Measurements from ENCODE around the gene NIT1. TPM values are rescaled to one million over a fixed set of nuclear protein-coding genes. Genes with fewer than 3 reads are reported as not detected.
A peak's percentile ranks its signal among the peaks of the same experiment; 100 is the strongest.
"Not testable (repeated sequence)": the region's sequence is repeated elsewhere in the genome, so short reads cannot be mapped to it uniquely, and the experiment has no call there.

NIT1 gene
- total and polyA plus RNA-seq, 4 donors = 26.9 to 40.4 (median 38.0) TPM

- no peaks in the 10 kb centered on the region for H3K27me3 ChIP-seq (ENCODE audit: control insufficient read depth in 3 of 3, insufficient read depth in 3 of 3, low read length in 2 of 3)
- no peak overlapping the region for H3K4me3 ChIP-seq
- H3K27ac ChIP-seq (ENCODE audit: low read depth in 1 of 2, low read length in 1 of 2) = no peak overlapping the region
- peaks cover under 1 to 5% (median 3%) of the 10 kb centered on the region in 4 donors for H3K36me3 ChIP-seq (ENCODE audit: control insufficient read depth in 4 of 4, insufficient read depth in 4 of 4, low read length in 4 of 4)
- 67 to 79% methylated on average over 2 of the region's 2 CpGs for WGBS, 2 donors
- H3K4me1 ChIP-seq (ENCODE audit: control insufficient read depth in 5 of 5, insufficient read depth in 5 of 5, low read length in 5 of 5) = peaks cover 9 to 26% (median 19%) of the 10 kb centered on the region in 5 donors
- ATAC-seq (ENCODE audit: insufficient read depth, low FRiP score) (no peak), DNase-seq (no peak)
- no peak overlapping the region for H3K9ac ChIP-seq (ENCODE audit: insufficient read depth in 1 of 2, low read length in 2 of 2)
- TF ChIP-seq, protein P1, sequence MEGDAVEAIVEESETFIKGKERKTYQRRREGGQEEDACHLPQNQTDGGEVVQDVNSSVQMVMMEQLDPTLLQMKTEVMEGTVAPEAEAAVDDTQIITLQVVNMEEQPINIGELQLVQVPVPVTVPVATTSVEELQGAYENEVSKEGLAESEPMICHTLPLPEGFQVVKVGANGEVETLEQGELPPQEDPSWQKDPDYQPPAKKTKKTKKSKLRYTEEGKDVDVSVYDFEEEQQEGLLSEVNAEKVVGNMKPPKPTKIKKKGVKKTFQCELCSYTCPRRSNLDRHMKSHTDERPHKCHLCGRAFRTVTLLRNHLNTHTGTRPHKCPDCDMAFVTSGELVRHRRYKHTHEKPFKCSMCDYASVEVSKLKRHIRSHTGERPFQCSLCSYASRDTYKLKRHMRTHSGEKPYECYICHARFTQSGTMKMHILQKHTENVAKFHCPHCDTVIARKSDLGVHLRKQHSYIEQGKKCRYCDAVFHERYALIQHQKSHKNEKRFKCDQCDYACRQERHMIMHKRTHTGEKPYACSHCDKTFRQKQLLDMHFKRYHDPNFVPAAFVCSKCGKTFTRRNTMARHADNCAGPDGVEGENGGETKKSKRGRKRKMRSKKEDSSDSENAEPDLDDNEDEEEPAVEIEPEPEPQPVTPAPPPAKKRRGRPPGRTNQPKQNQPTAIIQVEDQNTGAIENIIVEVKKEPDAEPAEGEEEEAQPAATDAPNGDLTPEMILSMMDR (IDR thresholded peaks at IDR 0.05; ENCODE audit: control extremely low read depth, extremely low read depth) = no peak
- no peaks in the 10 kb centered on the region for H3K9me3 ChIP-seq (ENCODE audit: control insufficient read depth in 4 of 4, insufficient read depth in 3 of 4, low read length in 3 of 4)
Observed at GRCh38 chr1:161114556-161114955, 3.3 kb upstream of the NIT1 start.

- H3K27me3 ChIP-seq (ENCODE audit: control insufficient read depth in 3 of 3, insufficient read depth in 3 of 3, low read length in 2 of 3) = no peaks in the 10 kb centered on the region
- no peak overlapping the region for H3K27ac ChIP-seq (ENCODE audit: low read depth in 1 of 2, low read length in 1 of 2)
- DNase-seq = no peak
- H3K9me3 ChIP-seq (ENCODE audit: control insufficient read depth in 4 of 4, insufficient read depth in 3 of 4, low read length in 3 of 4) = no peaks in the 10 kb centered on the region
- ATAC-seq (ENCODE audit: insufficient read depth, low FRiP score) = no peak
- peaks cover 4 to 10% (median 5%) of the 10 kb centered on the region in 4 donors for H3K36me3 ChIP-seq (ENCODE audit: control insufficient read depth in 4 of 4, insufficient read depth in 4 of 4, low read length in 4 of 4)
- 84 to 88% methylated on average over 12 of the region's 12 CpGs for WGBS, 2 donors
- TF ChIP-seq, protein P1 (IDR thresholded peaks at IDR 0.05; ENCODE audit: control extremely low read depth, extremely low read depth) = no peak
- H3K9ac ChIP-seq (ENCODE audit: insufficient read depth in 1 of 2, low read length in 2 of 2) = no peak overlapping the region
- no peak overlapping the region for H3K4me3 ChIP-seq
- peaks cover 9 to 31% (median 19%) of the 10 kb centered on the region in 5 donors for H3K4me1 ChIP-seq (ENCODE audit: control insufficient read depth in 5 of 5, insufficient read depth in 5 of 5, low read length in 5 of 5)
Observed at GRCh38 chr1:161115132-161115711, 2.7 kb upstream of the NIT1 start.

DNA sequence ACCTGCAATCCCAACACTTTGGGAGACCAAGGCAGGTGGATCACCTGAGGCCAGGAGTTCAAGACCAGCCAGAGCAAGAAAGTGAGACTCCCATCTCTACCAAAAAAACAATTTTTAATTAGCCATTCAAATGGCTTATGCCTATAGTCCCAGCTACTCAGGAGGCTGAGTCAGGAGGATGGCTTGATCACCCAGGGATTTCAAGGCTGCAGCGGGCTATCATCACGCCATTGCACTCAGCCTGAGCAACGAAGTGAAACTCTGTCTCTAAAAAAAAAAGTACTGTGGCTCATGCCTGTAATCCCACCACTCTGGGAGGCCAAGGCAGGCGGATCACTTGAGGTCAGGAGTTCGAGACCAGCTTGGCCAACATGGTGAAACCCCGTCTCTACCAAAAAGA is 1.9 kb upstream of the NIT1 start:
- not testable (repeated sequence) for H3K9me3 ChIP-seq (ENCODE audit: control insufficient read depth in 4 of 4, insufficient read depth in 3 of 4, low read length in 3 of 4); ATAC-seq (ENCODE audit: insufficient read depth, low FRiP score); H3K9ac ChIP-seq (ENCODE audit: insufficient read depth in 1 of 2, low read length in 2 of 2); DNase-seq; H3K36me3 ChIP-seq (ENCODE audit: control insufficient read depth in 4 of 4, insufficient read depth in 4 of 4, low read length in 4 of 4); H3K27ac ChIP-seq (ENCODE audit: low read depth in 1 of 2, low read length in 1 of 2); H3K27me3 ChIP-seq (ENCODE audit: control insufficient read depth in 3 of 3, insufficient read depth in 3 of 3, low read length in 2 of 3); H3K4me3 ChIP-seq
- peaks cover 9 to 31% (median 19%) of the 10 kb centered on the region in 5 donors for H3K4me1 ChIP-seq (ENCODE audit: control insufficient read depth in 5 of 5, insufficient read depth in 5 of 5, low read length in 5 of 5)
- 89 to 92% methylated on average over 6 of the region's 6 CpGs for WGBS, 2 donors

DNA sequence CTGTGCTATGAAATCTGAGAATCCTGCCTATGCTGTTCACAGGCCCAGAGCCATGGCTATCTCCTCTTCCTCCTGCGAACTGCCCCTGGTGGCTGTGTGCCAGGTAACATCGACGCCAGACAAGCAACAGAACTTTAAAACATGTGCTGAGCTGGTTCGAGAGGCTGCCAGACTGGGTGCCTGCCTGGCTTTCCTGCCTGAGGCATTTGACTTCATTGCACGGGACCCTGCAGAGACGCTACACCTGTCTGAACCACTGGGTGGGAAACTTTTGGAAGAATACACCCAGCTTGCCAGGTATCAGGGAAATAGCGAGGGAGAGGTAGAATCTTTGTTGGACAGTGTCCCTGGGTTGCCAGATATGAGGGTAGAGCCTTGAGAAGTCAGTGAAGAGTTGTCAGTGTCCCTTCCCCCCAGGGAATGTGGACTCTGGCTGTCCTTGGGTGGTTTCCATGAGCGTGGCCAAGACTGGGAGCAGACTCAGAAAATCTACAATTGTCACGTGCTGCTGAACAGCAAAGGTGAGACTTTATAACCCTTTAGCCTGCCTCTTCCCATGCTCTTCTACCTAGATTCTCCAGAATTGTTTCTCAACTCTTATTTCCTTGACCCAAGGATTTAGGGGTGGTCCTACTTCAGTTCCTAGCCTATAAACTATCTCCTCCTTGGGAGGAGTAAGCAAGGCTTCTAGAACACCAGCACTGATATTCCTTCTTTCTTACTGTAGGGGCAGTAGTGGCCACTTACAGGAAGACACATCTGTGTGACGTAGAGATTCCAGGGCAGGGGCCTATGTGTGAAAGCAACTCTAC is 1.4 kb downstream of the NIT1 start:
- H3K9ac ChIP-seq (ENCODE audit: insufficient read depth in 1 of 2, low read length in 2 of 2) = peak overlapping the region in 1 of 2 donors; percentile 90
- ATAC-seq (ENCODE audit: insufficient read depth, low FRiP score) (peak; percentile 38), DNase-seq (peak; percentile 49 to 71 (median 63))
- peak overlapping the region; percentile 35 to 90 for H3K27ac ChIP-seq (ENCODE audit: low read depth in 1 of 2, low read length in 1 of 2)
- 51 to 66% methylated on average over 10 of the region's 10 CpGs for WGBS, 2 donors
- peaks cover 12 to 36% (median 28%) of the 10 kb centered on the region in 4 donors for H3K36me3 ChIP-seq (ENCODE audit: control insufficient read depth in 4 of 4, insufficient read depth in 4 of 4, low read length in 4 of 4)
- no peaks in the 10 kb centered on the region for H3K27me3 ChIP-seq (ENCODE audit: control insufficient read depth in 3 of 3, insufficient read depth in 3 of 3, low read length in 2 of 3)
- no peaks in the 10 kb centered on the region for H3K9me3 ChIP-seq (ENCODE audit: control insufficient read depth in 4 of 4, insufficient read depth in 3 of 4, low read length in 3 of 4)
- TF ChIP-seq, protein P1 (IDR thresholded peaks at IDR 0.05; ENCODE audit: control extremely low read depth, extremely low read depth) = no peak
- H3K4me3 ChIP-seq = no peak overlapping the region
- H3K4me1 ChIP-seq (ENCODE audit: control insufficient read depth in 5 of 5, insufficient read depth in 5 of 5, low read length in 5 of 5) = peaks cover 9 to 24% (median 17%) of the 10 kb centered on the region in 5 donors
